HG03571 (cell line): ENCODE data around the gene CHPT1.

Experiments
- ATAC-seq: cut with Tn5 transposase; IDR thresholded peaks from one replicate; pipeline ENCODE4 v1.9.1; 2021; ENCODE audit not compliant: unreplicated experiment

CHPT1 gene

DNA sequence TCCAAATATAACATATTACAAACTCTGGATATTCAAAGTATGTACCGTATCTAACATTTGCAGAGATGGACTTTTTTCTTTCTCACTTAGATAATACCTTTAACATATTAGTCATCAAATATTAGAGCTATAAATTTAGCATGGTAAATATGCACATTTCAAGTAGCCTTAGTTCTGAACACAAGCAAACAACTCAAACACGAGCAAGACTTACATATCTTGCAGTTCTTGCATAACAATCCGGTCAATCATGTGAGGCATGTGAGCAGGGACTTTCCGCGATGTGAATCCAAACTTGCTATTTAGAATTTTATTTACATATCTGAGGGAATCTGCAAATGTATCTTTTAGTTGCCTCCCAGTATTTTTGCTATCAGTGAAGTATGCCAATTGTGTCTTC, 63.9 kb downstream of the CHPT1 start:
- no peak for ATAC-seq

DNA sequence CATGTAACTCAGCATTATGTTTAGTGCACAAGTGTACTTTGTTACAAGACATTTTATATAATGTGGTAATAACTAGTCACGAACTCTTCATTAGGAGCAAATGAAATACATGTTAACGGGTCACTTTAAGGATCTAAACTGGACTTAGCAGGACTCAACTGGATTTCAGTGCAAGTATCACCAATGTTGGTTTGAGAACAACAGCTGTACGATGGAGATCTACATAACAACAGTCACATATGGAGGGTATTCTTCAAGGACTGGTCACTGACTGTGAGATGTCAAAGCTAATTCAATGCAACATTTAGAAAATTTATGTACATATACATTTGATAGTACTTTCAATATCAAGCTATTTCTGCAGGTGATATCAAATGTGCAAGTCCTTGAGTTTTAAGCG, 64.3 kb downstream of the CHPT1 start:
- ATAC-seq = no peak

DNA sequence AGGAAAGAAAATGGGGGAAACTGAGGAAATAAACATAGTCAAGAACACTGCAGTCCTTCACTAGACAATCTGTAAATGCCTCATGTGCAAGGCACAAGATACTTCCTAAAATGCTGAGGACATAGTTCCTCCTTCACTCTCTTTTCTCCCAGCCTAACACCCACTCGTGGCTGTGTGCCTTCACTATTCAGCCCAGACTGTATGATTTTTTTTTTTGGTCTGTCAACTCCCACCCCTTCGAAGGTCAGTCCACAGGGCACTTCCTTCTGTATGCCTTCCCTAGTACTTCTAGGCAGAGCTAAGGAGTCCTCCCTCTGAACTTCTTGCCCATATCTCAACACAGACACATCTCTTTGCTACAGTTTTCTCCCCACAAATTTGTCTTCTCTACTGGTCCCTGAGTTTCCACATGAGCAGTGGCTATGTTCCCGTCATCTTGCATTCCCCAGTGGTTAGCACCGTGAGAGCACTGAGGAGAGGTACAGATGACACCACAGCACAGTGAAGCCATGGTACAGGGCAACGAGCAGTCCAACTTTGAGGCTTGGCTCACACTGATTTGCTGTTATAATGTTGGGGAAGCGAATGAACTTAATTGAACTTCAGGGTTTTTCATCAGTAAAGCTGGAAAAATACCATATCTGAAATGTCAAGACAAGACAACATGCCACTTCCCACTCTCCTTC, 65.9 kb downstream of the CHPT1 start:
- ATAC-seq = no peak

GRCh38 chr12:101764051-101764792, 66.8 kb downstream of the CHPT1 start:
- ATAC-seq = no peak

- no peak for ATAC-seq
Observed at GRCh38 chr12:101767537-101767936, 70.1 kb downstream of the CHPT1 start.

DNA sequence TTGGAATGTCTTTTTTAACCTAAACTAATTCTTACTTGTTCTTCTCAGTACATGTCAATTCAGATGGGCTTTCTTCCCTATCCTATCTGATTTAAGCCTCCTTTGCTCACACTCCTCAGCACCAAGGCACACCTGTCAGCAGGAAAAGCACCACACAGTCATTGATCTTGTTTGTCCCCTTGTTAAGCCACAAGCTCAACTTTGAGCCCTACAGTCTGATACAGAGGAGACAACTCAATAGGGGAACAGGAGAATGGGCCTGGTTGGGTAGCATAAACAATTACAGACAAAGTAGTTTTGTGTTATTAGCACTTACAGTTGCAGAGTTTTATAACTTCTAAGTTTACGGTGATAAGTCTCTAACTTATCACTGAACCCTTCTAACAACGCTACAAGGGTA, 71.3 kb downstream of the CHPT1 start:
- ATAC-seq = no peak

DNA sequence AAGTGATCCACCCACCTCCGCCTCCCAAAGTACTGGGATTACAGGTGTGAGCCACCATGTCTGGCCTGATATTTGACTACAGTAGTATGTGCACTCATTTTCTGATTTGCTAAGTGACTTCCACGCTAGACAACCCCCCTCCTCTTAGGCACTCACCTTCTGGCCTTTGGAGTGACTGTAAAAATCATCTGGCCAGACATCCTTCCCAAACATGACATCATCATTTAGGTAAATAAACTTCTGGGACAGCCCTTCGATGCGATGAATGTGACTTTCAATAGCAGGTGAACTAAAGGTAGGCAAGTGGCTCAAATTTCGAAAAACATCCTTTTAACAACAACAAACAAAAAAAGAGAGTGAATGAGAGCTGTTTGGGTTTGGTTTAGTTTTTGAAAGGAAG, 72.4 kb downstream of the CHPT1 start:
- no peak for ATAC-seq

GRCh38 chr12:101772012-101772775, 74.8 kb downstream of the CHPT1 start:
- ATAC-seq = no peak

GRCh38 chr12:101773650-101774162, 76.3 kb downstream of the CHPT1 start:
- no peak for ATAC-seq

DNA sequence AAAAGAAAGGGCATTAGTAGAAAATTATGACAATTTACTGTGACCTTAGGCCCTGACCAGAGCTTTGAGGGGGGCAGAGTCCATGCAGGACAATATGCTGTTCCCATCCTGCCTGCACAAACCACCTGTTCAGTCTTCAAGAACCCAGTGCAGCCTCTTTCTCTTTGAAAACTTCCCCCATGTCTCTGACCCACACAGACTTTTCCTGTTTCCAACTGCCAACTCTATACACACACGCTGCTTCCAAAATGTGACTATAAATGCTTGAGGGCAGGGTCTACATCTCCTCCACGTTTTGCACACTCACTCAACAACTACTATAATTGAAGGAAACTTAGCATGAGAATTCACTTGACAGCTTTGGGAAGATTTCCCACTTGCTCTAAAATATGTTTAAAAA, 78.4 kb downstream of the CHPT1 start:
- ATAC-seq = no peak

- ATAC-seq = no peak
Observed at GRCh38 chr12:101777485-101777884, 80.0 kb downstream of the CHPT1 start.

GRCh38 chr12:101777978-101778377, 80.5 kb downstream of the CHPT1 start:
- no peak for ATAC-seq
